ENCODE results near the gene CLIC6.
"Not testable (repeated sequence)": the region's sequence is repeated elsewhere in the genome, so short reads cannot be mapped to it uniquely, and the experiment has no call there.

The CLIC6 gene

DNA sequence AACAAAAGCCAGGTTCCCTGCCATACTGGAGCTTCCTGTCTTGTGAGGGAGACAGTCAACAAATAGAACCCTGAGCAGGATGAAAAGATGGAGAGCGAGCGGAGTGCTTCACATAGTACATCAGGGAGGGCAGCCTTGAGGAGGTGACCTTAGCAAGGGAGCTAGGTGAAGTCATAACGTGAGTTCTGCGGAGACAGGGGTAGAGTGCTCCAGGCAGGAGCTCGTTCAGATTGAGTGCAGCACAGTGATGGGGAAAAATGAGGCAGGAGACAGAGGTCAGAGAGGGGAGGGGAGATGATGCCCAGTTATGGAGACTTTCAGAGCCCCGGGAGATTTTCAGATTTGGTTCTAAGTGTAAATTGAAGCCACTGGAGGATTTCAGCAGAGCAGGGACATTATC is 15.3 kb upstream of the CLIC6 start:
- DNase-seq (ENCODE audit: low spot score), result no peak

DNA sequence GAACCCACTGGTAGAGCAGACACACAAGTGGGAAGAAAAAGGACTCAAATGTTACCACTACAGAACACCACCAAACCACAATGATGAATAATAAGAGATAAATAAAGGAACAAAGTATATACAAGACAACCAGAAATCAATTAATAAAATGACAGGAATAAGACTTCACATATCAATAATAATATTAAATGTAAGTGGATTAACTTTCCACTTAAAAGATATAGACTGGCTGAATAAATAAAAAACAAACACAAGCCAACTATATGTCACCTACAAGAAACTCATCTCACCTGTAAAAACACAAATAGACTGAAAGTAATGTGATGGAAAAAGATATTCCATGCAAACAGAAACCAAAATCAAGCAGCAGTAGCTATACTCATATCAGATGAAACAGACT is 6.9 kb upstream of the CLIC6 start:
- DNase-seq (ENCODE audit: low spot score), result no peak

DNA sequence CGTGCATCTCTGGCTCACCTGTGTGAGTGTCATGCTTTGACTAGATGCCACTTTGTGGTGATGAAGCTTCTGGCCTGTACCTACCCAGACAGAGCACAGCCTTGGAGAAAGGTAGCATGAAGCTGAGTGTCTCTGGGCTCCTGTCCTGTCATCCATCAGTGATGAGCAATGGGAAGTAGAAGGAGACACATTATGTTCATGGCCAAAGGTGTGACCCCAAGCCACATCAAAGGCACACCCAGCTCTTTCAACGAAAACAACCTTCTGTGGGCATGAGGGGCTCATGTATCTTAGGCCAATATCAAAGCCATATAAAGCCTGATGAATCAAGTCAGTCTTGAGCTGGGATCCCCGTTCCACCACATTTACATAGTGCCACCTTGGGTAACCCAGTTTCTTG is 1.0 kb upstream of the CLIC6 start:
- no peak for DNase-seq (ENCODE audit: low spot score)

DNA sequence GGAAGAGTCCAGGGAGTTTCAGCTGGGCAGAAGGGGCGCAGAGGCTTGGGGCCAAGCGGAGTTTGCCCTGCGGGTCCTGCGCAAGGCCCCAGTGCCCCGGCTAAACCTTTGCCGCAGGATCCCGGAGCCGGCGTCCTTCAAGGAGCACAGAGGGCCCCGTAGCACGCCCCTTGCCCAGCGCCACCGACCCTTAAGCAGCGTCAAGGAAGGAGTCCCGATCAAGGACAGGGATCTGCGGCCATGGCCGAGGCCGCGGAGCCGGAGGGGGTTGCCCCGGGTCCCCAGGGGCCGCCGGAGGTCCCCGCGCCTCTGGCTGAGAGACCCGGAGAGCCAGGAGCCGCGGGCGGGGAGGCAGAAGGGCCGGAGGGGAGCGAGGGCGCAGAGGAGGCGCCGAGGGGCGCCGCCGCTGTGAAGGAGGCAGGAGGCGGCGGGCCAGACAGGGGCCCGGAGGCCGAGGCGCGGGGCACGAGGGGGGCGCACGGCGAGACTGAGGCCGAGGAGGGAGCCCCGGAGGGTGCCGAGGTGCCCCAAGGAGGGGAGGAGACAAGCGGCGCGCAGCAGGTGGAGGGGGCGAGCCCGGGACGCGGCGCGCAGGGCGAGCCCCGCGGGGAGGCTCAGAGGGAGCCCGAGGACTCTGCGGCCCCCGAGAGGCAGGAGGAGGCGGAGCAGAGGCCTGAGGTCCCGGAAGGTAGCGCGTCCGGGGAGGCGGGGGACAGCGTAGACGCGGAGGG is 520 bp downstream of the CLIC6 start:
- DNase-seq (ENCODE audit: low spot score), result no peak

DNA sequence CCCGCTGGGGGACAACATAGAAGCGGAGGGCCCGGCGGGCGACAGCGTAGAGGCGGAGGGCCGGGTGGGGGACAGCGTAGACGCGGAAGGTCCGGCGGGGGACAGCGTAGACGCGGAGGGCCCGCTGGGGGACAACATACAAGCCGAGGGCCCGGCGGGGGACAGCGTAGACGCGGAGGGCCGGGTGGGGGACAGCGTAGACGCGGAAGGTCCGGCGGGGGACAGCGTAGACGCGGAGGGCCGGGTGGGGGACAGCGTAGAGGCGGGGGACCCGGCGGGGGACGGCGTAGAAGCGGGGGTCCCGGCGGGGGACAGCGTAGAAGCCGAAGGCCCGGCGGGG is 1.1 kb downstream of the CLIC6 start:
- not testable (repeated sequence) for DNase-seq (ENCODE audit: low spot score)

DNA sequence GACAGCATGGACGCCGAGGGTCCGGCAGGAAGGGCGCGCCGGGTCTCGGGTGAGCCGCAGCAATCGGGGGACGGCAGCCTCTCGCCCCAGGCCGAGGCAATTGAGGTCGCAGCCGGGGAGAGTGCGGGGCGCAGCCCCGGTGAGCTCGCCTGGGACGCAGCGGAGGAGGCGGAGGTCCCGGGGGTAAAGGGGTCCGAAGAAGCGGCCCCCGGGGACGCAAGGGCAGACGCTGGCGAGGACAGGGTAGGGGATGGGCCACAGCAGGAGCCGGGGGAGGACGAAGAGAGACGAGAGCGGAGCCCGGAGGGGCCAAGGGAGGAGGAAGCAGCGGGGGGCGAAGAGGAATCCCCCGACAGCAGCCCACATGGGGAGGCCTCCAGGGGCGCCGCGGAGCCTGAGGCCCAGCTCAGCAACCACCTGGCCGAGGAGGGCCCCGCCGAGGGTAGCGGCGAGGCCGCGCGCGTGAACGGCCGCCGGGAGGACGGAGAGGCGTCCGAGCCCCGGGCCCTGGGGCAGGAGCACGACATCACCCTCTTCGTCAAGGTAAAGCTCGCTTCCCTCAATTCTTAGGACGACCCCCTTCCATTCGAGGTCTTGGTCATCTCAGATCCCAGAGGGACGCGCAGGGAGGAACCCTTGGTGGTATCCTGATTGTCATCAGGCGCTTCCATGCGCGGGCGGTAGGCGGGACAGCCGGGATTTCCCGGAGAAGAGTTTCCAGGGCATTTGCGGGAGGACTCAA is 1.6 kb downstream of the CLIC6 start:
- no peak for DNase-seq (ENCODE audit: low spot score)

DNA sequence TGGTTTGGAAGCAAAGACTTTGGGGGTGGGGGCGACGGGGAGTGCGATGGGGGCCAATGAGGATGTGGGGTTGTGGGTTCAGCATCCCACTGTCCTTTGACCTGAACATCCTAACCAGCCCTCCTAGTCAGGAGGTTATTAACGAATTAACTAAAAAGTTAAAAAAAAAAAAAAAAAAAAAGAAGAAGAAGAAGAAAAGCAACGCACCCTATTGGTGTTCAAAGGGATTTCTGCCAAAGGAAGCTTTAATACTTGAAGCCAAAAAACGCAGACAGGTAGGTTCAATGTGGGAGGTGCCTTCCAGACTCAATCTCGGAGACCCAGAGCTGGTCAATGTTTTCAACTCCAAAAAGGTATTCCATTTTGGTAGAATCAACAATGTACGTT is 2.2 kb downstream of the CLIC6 start:
- no peak for DNase-seq (ENCODE audit: low spot score)

DNA sequence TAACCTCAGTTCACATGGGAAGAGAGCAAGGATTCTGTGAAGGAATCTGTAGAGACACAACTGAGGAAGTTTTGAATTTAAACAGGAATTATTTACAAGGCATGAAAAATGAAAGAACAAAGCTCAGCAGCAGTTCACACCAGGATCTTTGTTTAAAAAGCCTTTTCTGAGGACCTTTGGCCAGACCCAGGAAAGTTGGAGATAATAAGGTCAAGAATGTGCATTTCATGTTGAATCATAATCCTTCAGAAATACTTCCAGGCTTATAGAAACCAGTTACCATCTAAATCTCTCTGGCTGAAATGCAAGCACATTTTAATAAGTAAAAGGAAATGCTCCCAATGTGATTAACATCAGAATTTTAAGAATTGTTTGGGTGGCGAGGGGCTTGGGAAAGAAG is 2.7 kb downstream of the CLIC6 start:
- DNase-seq (ENCODE audit: low spot score), result no peak

DNA sequence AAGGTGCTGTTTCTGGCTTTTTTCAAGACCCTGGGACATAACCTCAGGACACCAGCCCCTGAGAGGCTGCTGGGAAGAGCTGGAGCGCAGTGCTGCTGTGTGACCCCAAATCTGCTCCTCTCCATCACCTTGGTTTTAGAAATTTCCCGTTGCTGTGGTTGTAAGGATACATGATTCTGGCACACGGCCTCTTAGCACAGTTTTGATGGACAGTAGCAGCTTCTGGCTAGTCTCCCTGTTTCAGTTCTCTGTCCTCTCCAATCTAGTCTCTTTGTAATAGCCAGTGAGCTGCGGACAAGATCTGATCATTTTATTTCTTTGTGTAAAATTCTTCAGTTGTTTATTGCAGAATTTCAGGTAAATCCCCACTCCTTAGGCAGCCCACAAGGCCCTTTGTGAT is 3.1 kb downstream of the CLIC6 start:
- DNase-seq (ENCODE audit: low spot score), result no peak

DNA sequence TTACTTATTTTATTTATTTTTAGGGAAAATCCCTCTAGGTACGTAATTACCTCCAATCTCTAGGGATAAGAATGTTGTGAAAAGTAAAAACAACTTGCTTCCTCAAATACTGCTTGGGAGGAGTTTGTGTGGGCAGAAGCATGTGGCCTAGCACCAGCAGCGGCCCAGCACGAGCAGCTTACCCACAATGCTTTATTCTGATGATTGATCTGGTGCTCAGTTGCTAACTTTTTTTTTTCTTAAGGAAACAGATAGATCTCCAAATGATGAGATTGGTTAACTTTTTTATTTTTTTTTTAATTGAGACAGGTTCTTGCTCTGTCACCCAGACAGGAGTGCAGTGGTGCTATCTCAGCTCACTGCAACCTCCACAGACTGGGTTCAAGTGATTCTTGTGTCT is 4.2 kb downstream of the CLIC6 start:
- no peak for DNase-seq (ENCODE audit: low spot score)

DNA sequence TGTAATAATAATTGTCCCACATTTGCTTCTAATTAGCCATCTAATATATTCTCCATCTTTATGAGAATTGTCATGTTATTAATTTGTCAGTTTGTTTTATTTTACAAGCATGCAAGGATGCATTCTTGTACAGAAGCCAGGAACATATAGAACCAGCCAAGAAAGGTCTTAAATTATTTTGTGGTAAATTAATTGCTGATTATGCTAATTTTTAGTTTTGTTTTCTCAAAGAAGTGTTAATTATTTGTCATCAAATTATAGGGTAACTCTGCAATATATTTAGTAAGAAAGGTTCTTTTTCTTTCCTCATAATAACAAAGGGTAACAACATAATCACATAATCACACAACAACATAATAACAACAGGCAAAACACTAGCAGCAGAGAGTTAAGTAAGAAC is 5.7 kb downstream of the CLIC6 start:
- DNase-seq (ENCODE audit: low spot score), result no peak

DNA sequence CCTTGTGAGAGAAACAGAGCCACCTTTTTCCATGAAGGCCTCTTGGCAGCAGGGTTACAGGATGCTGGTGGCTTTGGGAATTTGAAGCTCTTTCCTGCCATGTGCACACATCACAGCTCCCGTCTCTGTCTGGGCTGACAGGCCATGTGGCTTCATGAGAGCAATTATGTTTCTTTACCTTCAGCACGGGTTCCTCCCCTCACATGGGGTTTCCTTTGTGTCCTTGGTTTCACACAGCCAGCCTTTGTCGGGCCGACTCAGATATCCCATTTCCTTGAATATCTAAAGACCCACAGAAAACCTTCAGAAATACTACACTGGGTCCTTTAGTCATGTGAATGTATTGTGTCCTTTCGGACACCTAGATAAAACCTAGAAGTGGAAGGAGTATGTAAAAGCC is 7.1 kb downstream of the CLIC6 start:
- DNase-seq (ENCODE audit: low spot score), result no peak

DNA sequence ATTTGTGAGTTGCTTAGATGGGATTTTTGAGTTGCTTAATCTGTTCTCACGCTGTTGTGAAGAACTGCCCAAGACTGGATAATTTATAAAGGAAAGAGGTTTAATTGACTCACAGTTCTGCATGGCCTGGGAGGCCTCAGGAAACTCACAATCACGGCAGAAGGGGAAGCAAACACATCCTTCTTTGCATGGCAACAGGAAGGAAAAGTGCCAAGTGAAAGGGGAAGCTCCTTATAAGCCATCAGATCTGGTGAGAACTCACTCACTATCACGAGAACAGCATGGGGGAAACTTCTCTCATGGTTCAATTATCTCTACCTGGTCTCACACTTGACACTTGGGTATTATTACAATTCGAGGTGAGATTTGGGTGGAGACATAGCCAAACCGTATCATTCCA is 10.3 kb downstream of the CLIC6 start:
- no peak for DNase-seq (ENCODE audit: low spot score)

DNA sequence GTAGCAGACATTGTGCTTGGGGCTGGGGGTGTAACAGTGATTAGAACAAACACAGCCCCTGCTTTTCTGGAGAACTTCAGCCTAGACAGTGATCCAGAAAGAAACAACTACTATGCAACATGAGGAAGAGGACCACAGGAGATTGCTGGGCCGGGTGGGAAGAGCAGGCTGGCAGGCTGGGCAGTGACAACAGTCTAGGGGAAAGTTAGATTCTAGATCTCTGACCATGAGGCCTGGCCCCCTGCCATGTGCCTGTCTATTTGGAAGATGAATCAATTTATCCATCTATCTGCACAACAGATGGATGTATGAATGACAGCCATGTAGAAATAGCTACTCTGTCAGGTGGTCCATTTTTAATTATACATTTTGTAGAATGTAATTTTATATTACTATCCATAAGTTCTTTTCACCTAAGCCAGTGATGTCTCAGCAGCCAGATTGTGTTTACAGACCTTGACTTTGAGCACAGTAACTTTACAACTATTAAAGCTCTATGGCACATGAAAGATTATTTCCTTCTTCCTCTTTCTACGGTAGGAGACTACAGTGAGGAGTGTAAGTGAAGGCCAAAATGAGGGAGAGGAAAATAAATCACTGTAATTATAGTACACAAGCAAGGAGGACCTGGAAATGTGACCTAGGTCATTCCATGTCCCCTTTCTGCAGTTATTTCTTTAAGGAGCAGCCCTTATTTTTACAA is 15.5 kb downstream of the CLIC6 start:
- DNase-seq (ENCODE audit: low spot score), result no peak

DNA sequence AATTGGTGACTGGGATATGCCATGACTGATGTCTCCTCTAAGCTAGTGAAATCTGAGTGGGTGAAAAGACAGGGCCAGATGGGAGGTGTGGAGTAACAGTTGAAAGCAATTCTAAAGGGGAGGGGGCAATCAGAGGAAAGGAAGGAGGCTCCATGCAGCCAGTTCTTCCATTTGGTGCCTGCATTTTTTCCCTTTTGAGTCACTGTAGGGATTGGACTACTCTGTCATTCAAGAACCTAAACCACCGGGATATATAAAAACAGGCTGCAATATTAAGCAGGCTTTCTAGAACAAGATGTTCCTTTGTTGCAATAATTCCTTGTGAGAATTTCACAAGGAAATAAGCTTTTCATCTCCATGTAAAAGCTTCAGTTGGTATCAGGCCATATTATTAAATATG is 18.3 kb downstream of the CLIC6 start:
- no peak for DNase-seq (ENCODE audit: low spot score)

DNA sequence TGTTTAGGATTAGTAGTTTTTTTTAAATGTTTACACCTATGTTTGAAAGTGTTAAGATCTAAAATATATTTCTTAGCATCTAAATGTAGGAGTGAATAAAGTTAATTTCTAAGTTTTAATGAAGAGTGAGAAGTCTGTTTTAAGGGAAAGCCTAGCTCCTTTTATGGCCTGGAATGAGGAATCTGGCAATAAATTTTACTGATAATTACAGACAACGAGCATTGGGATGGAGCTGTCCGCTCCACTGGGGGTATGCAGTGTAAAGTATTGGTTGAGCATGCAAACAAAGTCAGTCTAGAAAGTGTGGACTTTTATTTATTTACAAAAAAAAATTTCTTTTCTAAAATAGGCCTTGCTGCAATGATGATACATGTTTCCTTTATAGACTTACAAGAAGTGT is 19.0 kb downstream of the CLIC6 start:
- DNase-seq (ENCODE audit: low spot score), result no peak

DNA sequence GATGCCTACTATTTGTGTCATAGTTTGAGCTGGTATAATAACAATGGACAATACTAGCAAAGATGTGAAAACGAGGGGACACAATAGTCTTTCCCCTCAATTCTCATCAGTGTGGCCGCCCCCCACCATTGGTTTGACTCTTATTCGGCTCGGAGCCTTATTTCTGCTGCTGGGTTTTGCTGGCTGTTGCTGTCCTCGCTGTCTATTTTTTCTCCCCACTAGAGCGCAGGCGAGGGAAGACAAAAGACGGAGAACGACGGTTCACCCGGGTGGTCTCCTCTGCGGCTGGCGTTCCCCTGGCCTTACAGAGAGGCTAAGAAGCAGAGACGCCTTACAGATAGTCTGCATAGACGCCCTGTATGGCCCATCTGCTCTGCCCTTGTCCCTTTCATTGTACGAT is 19.4 kb downstream of the CLIC6 start:
- DNase-seq (ENCODE audit: low spot score), result no peak

DNA sequence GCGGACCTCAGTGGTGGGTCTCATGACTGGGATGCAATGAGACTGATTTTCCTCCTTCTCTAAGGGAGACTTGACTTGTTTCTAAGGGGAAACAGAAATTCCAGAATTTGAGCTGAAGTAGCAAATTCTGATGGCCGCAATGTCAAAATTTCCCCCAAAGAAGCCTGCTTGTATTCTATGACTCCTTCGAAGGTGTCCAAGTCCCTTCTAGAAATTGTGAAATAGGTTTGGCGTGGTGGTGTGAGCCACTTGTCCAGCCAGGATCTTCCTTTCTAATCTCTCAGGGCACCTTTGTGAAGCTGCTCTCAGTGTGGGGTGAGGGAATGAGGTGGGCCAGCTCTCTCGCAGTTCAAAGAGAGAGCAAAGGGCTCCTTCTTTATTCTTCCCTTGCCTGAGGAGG is 19.9 kb downstream of the CLIC6 start:
- no peak for DNase-seq (ENCODE audit: low spot score)

DNA sequence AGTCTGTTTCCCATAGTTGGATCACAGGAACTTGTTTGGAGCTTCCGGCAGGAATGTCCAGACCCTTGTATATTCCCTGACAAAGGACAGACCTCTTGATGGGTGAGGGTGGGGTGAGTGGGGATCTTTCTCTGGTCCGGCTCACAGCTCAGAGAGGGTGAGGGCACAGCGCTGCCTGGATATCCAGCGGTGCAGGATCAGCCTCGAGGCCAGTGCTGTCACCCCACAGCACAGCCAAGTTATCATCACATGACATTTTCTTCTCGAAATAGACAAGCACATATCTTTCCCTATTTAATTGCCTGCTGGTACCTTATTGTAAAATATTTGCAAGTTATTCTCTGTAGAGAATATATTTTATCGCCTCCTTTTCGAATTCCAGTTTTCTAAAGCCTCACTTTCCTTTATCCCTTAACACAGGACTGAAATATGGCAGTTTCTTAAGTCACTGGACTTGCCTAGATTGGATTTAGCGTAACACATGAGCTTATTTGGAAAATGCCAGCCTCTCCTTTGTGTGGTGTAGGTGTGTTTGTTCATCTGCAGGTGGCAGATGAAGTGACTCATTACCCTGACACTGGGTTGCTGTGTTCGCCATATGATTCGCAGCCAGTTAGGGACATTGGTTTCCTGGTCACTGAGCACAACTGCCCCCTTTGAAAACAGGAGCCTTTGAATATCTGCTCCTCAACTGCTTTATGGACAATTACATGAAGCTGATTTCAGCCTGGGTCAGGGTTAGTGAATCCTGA is 21.4 kb downstream of the CLIC6 start:
- no peak for DNase-seq (ENCODE audit: low spot score)

DNA sequence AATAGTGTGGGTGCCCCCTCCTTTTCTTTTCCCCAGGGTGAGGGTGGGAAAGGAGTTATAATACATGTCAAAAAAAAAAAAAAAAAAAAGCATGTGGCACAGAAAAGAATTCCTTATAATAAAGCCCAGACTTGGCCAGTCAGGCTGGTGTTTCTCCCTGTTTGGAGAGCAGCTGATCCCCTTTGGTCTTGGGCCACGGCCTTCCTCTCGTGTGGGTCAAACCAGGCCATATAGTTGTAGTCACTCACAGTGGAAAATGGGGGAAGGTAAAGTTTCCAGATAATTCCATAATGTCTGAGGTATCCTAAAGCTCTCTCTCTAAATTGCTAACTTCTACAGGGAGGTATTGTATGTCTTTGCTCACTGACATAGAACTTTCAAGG is 22.0 kb downstream of the CLIC6 start:
- DNase-seq (ENCODE audit: low spot score), result no peak

DNA sequence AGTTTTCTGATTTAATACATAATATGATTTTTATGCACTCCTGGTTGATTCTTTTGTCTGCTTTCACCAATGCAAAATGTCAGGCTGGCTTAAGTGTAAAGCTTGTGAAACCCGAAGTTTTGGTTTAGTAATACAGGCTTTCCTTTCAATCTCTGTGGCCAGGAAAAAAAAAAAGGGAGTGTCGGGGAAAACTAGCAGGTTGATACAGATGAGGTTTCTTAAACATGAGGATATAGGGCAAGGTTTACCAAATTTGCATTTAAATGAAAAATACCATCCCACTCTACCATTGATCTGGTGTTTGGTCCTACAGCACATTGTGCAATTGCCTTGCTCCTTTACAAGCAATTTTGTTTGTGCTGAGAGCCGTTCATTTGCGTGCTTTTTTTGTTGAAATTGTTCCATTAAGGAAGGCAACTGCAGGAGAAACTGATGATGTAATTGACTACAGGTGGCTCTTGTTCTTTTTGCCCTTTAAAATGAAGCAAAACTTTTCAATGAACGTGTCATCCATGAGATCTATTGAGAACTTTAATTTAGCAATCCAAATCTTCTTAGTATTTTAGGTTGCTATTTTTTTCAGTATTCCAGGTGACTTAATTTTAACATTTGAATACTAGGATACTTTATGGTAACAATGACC is 22.7 kb downstream of the CLIC6 start:
- no peak for DNase-seq (ENCODE audit: low spot score)

DNA sequence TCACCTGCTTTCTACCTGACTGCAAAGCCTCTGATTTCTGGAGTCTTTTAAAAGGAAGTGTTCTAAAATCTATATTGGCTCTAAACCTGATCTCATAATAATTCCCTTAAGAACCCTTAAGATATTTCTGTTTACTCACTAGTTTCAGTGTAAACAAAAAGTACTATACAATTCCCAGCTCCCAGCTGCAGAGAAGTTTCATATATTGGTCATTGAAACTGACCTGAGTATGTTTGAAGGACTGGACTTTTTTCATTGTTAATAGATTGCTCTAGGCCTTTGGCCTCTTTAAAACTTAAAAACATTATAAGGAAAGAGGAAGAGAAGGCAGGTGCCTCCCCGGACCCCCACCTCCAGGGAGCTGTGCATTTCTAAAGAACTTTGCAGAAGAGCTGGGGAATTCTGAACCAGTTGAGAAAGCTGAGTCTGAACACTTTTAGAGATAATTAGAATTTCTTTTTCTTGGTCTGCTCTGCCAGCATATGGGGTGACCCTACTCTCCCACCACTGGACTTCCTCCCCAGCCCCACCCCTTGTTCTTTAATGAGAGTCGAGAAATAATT is 23.7 kb downstream of the CLIC6 start:
- DNase-seq (ENCODE audit: low spot score), result no peak

Measured in CD4-positive, alpha-beta T cell treated with Interleukin-2 at 100 ng/mL for 4 hours (primary cell).